Caco-2 (cell line): ENCODE results near the gene KIF19. TPM values are rescaled to one million over a fixed set of nuclear protein-coding genes. Genes with fewer than 3 reads are reported as not detected.

Experiments
- BruUV-seq: library from RNA; stranded (reverse); fragments of 400-500 nt; replicated peaks from 2 replicates; lab custom pipeline; 2021; lab: Mats Ljungman, UMichigan
- CTCF ChIA-PET: fragments of 300-600 bp; sonication (Branson Sonifier 250); formaldehyde crosslinking; loops from one replicate; lab custom pipeline; 2022; ENCODE audit warnings: antibody characterized with exemption; lab: Charles Lee
- POLR2A ChIA-PET: fragments of 300-600 bp; sonication (Branson Sonifier 250); formaldehyde crosslinking; loops from one replicate; lab custom pipeline; 2022; ENCODE audit warnings: antibody characterized with exemption; lab: Charles Lee
- DNase-seq, 2 experiments: peaks; one replicate each; pipeline versions ENCODE4 v3.0.0 to v3.0.0-alpha.2; 2020 to 2022
- H3K27me3 ChIP-seq: replicated peaks from 2 replicates; pipeline ENCODE4 v1.6.0; 2011; ENCODE audit warnings: low read length; ENCODE audit not compliant: control insufficient read depth, insufficient read depth
- H3K36me3 ChIP-seq: 2 replicates; pipeline ENCODE4 v1.5.1; 2011; ENCODE audit warnings: low read length; ENCODE audit not compliant: control insufficient read depth, insufficient read depth
- H3K4me1 ChIP-seq: fragments of 250-450 bp; sonication (Bioruptor Pico); 2 replicates; pipeline ENCODE4 v1.5.1; 2020; ENCODE audit warnings: mild to moderate bottlenecking
- H3K4me3 ChIP-seq: 2 replicates; pipeline ENCODE4 v1.5.1; 2011; ENCODE audit warnings: low read depth, mild to moderate bottlenecking, control low read depth, low read length
- H3K9me3 ChIP-seq: fragments of 250-450 bp; sonication (Bioruptor Pico); 2 replicates; pipeline ENCODE4 v1.5.1; 2020; ENCODE audit warnings: mild to moderate bottlenecking, moderate library complexity
- H3K27ac Mint-ChIP-seq: one replicate; pipeline ENCODE4 v1.8.0; 2022; ENCODE audit warnings: mixed read lengths; ENCODE audit not compliant: unreplicated experiment
- H3K27me3 Mint-ChIP-seq: one replicate; pipeline ENCODE4 v1.8.0; 2022; ENCODE audit warnings: mixed read lengths; ENCODE audit not compliant: insufficient read depth, unreplicated experiment
- H3K36me3 Mint-ChIP-seq: one replicate; pipeline ENCODE4 v1.8.0; 2022; ENCODE audit warnings: mild to moderate bottlenecking, mixed read lengths; ENCODE audit not compliant: insufficient read depth, unreplicated experiment
- H3K4me1 Mint-ChIP-seq: one replicate; pipeline ENCODE4 v1.8.0; 2022; ENCODE audit warnings: low read depth, mixed read lengths; ENCODE audit not compliant: unreplicated experiment
- H3K4me3 Mint-ChIP-seq: one replicate; pipeline ENCODE4 v1.8.0; 2022; ENCODE audit warnings: mild to moderate bottlenecking, moderate library complexity, mixed read lengths; ENCODE audit not compliant: unreplicated experiment
- H3K9me3 Mint-ChIP-seq: one replicate; pipeline ENCODE4 v1.8.0; 2022; ENCODE audit warnings: mixed read lengths; ENCODE audit not compliant: unreplicated experiment
- intact Hi-C: fragments of 100-400 bp; cut with micrococcal nuclease; formaldehyde crosslinking; loops from one replicate; pipeline ENCODE4 v1.10.0; 2022; ENCODE audit not compliant: unreplicated experiment
- total RNA-seq: library from RNA; stranded (reverse); gene quantifications from 2 replicates; pipeline ENCODE4 v1.2.3, GENCODE V29; 2022
- TF ChIP-seq, protein P1 (sequence below), 2 experiments: fragments of 200-600 bp in 1 of 2; IDR thresholded peaks; 1 replicate in 1 of 2; 2 replicates in 1 of 2; pipeline versions ENCODE4 v1.5.1 to v1.8.0; 2011 to 2022; ENCODE audit warnings: antibody characterized with exemption in 1 of 2, control low read depth in 1 of 2, inconsistent platforms in 1 of 2, low read depth in 1 of 2, low read length in 1 of 2, mild to moderate bottlenecking in 1 of 2, moderate library complexity in 1 of 2; ENCODE audit not compliant: insufficient read depth in 1 of 2, severe bottlenecking in 1 of 2, unreplicated experiment in 1 of 2

The KIF19 gene
- total RNA-seq, 1 experiment from 2014 or later, result not detected

GRCh38 chr17:74349120-74349519 lies 23.1 kb downstream of the KIF19 start:
- H3K4me3 ChIP-seq, result no peak overlapping the region
- no peaks in the 10 kb centered on the region for H3K4me1 ChIP-seq
- no peaks in the 10 kb centered on the region for H3K27me3 ChIP-seq
- Mint-ChIP-seq H3K9me3 (no peaks in the 10 kb centered on the region), H3K27me3 (peaks cover 22% of the 10 kb centered on the region), H3K4me1 (peaks cover 6% of the 10 kb centered on the region), H3K36me3 (no peaks in the 10 kb centered on the region), H3K4me3 (no peak overlapping the region), H3K27ac (no peak overlapping the region)
- CTCF ChIA-PET, result no interaction called here
- TF ChIP-seq, protein P1, sequence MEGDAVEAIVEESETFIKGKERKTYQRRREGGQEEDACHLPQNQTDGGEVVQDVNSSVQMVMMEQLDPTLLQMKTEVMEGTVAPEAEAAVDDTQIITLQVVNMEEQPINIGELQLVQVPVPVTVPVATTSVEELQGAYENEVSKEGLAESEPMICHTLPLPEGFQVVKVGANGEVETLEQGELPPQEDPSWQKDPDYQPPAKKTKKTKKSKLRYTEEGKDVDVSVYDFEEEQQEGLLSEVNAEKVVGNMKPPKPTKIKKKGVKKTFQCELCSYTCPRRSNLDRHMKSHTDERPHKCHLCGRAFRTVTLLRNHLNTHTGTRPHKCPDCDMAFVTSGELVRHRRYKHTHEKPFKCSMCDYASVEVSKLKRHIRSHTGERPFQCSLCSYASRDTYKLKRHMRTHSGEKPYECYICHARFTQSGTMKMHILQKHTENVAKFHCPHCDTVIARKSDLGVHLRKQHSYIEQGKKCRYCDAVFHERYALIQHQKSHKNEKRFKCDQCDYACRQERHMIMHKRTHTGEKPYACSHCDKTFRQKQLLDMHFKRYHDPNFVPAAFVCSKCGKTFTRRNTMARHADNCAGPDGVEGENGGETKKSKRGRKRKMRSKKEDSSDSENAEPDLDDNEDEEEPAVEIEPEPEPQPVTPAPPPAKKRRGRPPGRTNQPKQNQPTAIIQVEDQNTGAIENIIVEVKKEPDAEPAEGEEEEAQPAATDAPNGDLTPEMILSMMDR (IDR thresholded peaks at IDR 0.05; ENCODE audit: insufficient read depth in 1 of 2, low read depth in 1 of 2, low read length in 1 of 2, severe bottlenecking in 1 of 2, unreplicated experiment in 1 of 2), result no peak
- DNase-seq, result no peak
- POLR2A ChIA-PET, result no interaction called here
- BruUV-seq, result no TSS peak
- intact Hi-C loops, result no loop called here
- no peaks in the 10 kb centered on the region for H3K36me3 ChIP-seq
- no peaks in the 10 kb centered on the region for H3K9me3 ChIP-seq

DNA sequence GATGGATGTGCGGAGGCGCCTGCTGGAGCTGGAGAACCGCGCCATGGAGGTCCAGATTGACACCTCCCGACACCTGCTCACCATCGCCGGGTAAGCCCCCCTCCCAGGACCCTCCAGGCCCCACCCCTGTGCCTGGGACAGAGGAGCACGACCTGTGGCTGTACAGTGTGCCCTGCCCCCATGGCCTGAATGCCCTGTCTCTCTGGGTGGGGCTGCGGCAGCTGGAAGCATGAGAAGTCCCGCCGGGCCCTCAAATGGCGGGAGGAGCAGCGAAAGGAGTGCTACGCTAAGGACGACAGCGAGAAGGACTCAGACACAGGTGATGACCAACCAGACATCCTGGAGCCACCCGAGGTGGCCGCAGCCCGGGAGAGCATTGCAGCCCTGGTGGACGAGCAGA lies 24.5 kb downstream of the KIF19 start:
- H3K27ac Mint-ChIP-seq, result no peak overlapping the region
- no peaks in the 10 kb centered on the region for H3K9me3 ChIP-seq
- H3K27me3 Mint-ChIP-seq, result peaks cover 25% of the 10 kb centered on the region
- no peak overlapping the region for H3K4me3 ChIP-seq
- H3K9me3 Mint-ChIP-seq, result no peaks in the 10 kb centered on the region
- DNase-seq, result no peak
- TF ChIP-seq, protein P1 (IDR thresholded peaks at IDR 0.05; ENCODE audit: insufficient read depth in 1 of 2, low read depth in 1 of 2, low read length in 1 of 2, severe bottlenecking in 1 of 2, unreplicated experiment in 1 of 2), result no peak
- no peaks in the 10 kb centered on the region for H3K36me3 Mint-ChIP-seq
- H3K4me3 Mint-ChIP-seq, result no peak overlapping the region
- no peaks in the 10 kb centered on the region for H3K4me1 ChIP-seq
- ChIA-PET CTCF (no interaction called here), POLR2A (no interaction called here)
- no TSS peak for BruUV-seq
- H3K4me1 Mint-ChIP-seq, result peaks cover 6% of the 10 kb centered on the region
- H3K27me3 ChIP-seq, result no peaks in the 10 kb centered on the region
- intact Hi-C loops, result no loop called here
- no peaks in the 10 kb centered on the region for H3K36me3 ChIP-seq

GRCh38 chr17:74351552-74352210 lies 25.7 kb downstream of the KIF19 start:
- ChIA-PET CTCF (interaction anchor here (1.2 kb wide), 1 partner anchor 11 kb away, joined by 3 read pairs; no protein-coding TSS in a partner anchor), POLR2A (no interaction called here)
- peaks cover 6% of the 10 kb centered on the region for H3K4me1 Mint-ChIP-seq
- H3K36me3 Mint-ChIP-seq, result no peaks in the 10 kb centered on the region
- Histone ChIP-seq H3K27me3 (no peaks in the 10 kb centered on the region), H3K4me1 (no peaks in the 10 kb centered on the region), H3K9me3 (no peaks in the 10 kb centered on the region), H3K4me3 (no peak overlapping the region), H3K36me3 (no peaks in the 10 kb centered on the region)
- intact Hi-C loops, result no loop called here
- H3K27ac Mint-ChIP-seq, result no peak overlapping the region
- no TSS peak for BruUV-seq
- no peaks in the 10 kb centered on the region for H3K9me3 Mint-ChIP-seq
- peaks cover 25% of the 10 kb centered on the region for H3K27me3 Mint-ChIP-seq
- TF ChIP-seq, protein P1 (IDR thresholded peaks at IDR 0.05; ENCODE audit: insufficient read depth in 1 of 2, low read depth in 1 of 2, low read length in 1 of 2, severe bottlenecking in 1 of 2, unreplicated experiment in 1 of 2), result no peak
- H3K4me3 Mint-ChIP-seq, result no peak overlapping the region
- no peak for DNase-seq
